Glutamatergic neuron (in vitro differentiated cells): ENCODE data around the gene NDUFA5. TPM values are rescaled to one million over a fixed set of nuclear protein-coding genes. Genes with fewer than 3 reads are reported as not detected.

Experiments
- DNase-seq: peaks from one replicate; pipeline ENCODE4 v3.0.0; 2022
- H3K27ac Mint-ChIP-seq: one replicate; pipeline ENCODE4 v1.8.0; 2020; ENCODE audit warnings: mild to moderate bottlenecking, mixed read lengths, inconsistent platforms; ENCODE audit not compliant: unreplicated experiment
- H3K27me3 Mint-ChIP-seq: one replicate; pipeline ENCODE4 v1.8.0; 2020; ENCODE audit warnings: mild to moderate bottlenecking, moderate library complexity, mixed read lengths, inconsistent platforms; ENCODE audit not compliant: unreplicated experiment
- H3K36me3 Mint-ChIP-seq: one replicate; pipeline ENCODE4 v1.8.0; 2020; ENCODE audit warnings: mild to moderate bottlenecking, mixed read lengths, inconsistent platforms; ENCODE audit not compliant: unreplicated experiment
- H3K4me1 Mint-ChIP-seq: one replicate; pipeline ENCODE4 v1.8.0; 2020; ENCODE audit warnings: mild to moderate bottlenecking, low read depth, mixed read lengths, inconsistent platforms; ENCODE audit not compliant: unreplicated experiment
- H3K4me3 Mint-ChIP-seq: one replicate; pipeline ENCODE4 v1.8.0; 2020; ENCODE audit warnings: mild to moderate bottlenecking, mixed read lengths, inconsistent platforms; ENCODE audit not compliant: unreplicated experiment
- H3K9me3 Mint-ChIP-seq: one replicate; pipeline ENCODE4 v1.8.0; 2020; ENCODE audit warnings: mild to moderate bottlenecking, moderate library complexity, mixed read lengths, inconsistent platforms; ENCODE audit not compliant: unreplicated experiment
- CTCF ChIP-seq: fragments of 200-600 bp; sonication (generic); IDR thresholded peaks from one replicate; pipeline ENCODE4 v1.5.0; 2021; ENCODE audit not compliant: partially characterized antibody, unreplicated experiment
- total RNA-seq: library from RNA; stranded (reverse); fragmentation: NEBNext Ultra II Directional; extraction: Animal tissue kit (Norgen Biotek cat#: 25700); gene quantifications from one replicate; pipeline ENCODE4 v1.2.1, GENCODE V29; 2021; ENCODE audit not compliant: unreplicated experiment

NDUFA5 gene
- total RNA-seq, 1 donor from 2014 or later: 84.4 TPM

GRCh38 chr7:123599766-123600165 lies 42.1 kb upstream of the NDUFA5 start:
- no peak for DNase-seq
- no peak overlapping the region for H3K4me3 Mint-ChIP-seq
- H3K27ac Mint-ChIP-seq: no peak overlapping the region
- no peaks in the 10 kb centered on the region for H3K27me3 Mint-ChIP-seq
- no peak for TF ChIP-seq CTCF
- peaks cover 4% of the 10 kb centered on the region for H3K36me3 Mint-ChIP-seq
- H3K9me3 Mint-ChIP-seq: peaks cover 5% of the 10 kb centered on the region
- peaks cover 7% of the 10 kb centered on the region for H3K4me1 Mint-ChIP-seq

- Mint-ChIP-seq H3K9me3 (peaks cover 5% of the 10 kb centered on the region), H3K36me3 (peaks cover 4% of the 10 kb centered on the region), H3K27me3 (no peaks in the 10 kb centered on the region), H3K27ac (no peak overlapping the region), H3K4me1 (peaks cover 8% of the 10 kb centered on the region), H3K4me3 (no peak overlapping the region)
- TF ChIP-seq CTCF: no peak
- no peak for DNase-seq
Measured at GRCh38 chr7:123598657-123599056, 41.0 kb upstream of the NDUFA5 start.

DNA sequence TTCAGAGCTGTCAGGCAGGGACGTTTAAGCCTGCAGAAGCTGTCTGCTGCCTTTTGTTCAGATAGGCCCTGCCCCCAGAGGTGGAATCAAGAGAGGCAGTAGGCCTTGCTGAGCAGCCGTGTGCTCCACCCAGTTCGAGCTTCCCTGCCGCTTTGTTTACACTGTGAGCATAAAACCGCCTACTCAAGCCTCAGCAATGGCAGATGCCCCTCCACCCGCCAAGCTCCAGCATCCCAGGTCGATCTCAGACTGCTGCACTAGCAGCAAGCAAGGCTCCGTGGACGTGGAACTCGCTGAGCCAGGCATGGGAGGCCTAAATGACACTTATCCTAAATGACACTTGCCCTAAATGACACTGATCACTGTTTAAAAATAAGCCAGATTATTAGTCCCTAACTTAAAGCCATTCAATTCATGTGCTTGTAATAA lies 37.2 kb upstream of the NDUFA5 start:
- peaks cover 5% of the 10 kb centered on the region for H3K9me3 Mint-ChIP-seq
- no peak overlapping the region for H3K4me3 Mint-ChIP-seq
- H3K27ac Mint-ChIP-seq: peak overlapping the region; percentile 75
- H3K4me1 Mint-ChIP-seq: peaks cover 8% of the 10 kb centered on the region
- peak; percentile 40 for DNase-seq
- no peaks in the 10 kb centered on the region for H3K27me3 Mint-ChIP-seq
- TF ChIP-seq CTCF: no peak
- H3K36me3 Mint-ChIP-seq: peaks cover 4% of the 10 kb centered on the region

- Mint-ChIP-seq H3K36me3 (no peaks in the 10 kb centered on the region), H3K9me3 (no peaks in the 10 kb centered on the region), H3K27ac (no peak overlapping the region), H3K27me3 (no peaks in the 10 kb centered on the region), H3K4me3 (no peak overlapping the region), H3K4me1 (no peaks in the 10 kb centered on the region)
- DNase-seq: no peak
- no peak for TF ChIP-seq CTCF
Measured at GRCh38 chr7:123588376-123588775, 30.8 kb upstream of the NDUFA5 start.

DNA sequence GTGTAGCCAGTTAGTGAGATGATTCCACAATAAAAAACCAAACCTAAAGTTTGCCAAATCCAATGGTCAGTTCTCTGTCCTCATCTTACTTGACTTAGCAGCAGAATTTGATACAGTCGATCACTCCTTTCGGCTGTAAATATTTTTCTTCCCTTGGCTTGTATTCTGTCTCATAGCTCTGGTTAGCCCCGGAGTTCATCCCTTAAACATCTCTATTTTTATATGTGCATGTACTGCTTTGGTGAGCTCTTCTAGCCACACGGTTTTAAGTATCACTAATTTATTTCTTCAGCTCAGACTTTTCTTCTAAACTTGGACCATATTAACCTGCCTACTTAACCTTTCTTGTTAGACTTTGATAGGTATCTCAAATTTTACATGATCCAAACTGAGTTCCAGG lies 26.2 kb upstream of the NDUFA5 start:
- peaks cover 2% of the 10 kb centered on the region for H3K27me3 Mint-ChIP-seq
- no peaks in the 10 kb centered on the region for H3K4me1 Mint-ChIP-seq
- peaks cover 2% of the 10 kb centered on the region for H3K9me3 Mint-ChIP-seq
- no peak for TF ChIP-seq CTCF
- H3K27ac Mint-ChIP-seq: no peak overlapping the region
- DNase-seq: no peak
- H3K4me3 Mint-ChIP-seq: no peak overlapping the region
- H3K36me3 Mint-ChIP-seq: no peaks in the 10 kb centered on the region
